Heart left ventricle (tissue), 13 donors: ENCODE results near the gene UBASH3A.

Experiments
- CTCF ChIP-seq, 12 donors: fragments of 200-600 bp; sonication (generic) in 4 of 12; IDR thresholded peaks; one replicate each; pipeline versions ENCODE4 v1.5.0 to v1.8.0; 2018 to 2022; ENCODE audit warnings: antibody characterized with exemption in 12 of 12, mild to moderate bottlenecking in 5 of 12
- POLR2A ChIP-seq, 2 donors: fragments of 450-650 bp; IDR thresholded peaks; one replicate each; pipeline ENCODE4 v1.6.1; 2017; ENCODE audit warnings: antibody characterized with exemption in 2 of 2, mild to moderate bottlenecking in 2 of 2, moderate library complexity in 2 of 2
- donor health status: ischemic (EF 13 %, LVEDD 7.1; RV severe dilation, severe dysfunction).
- donor health status: DM: no; HTN: yes; CAD: no.
- donor health status: DM: no; HTN: no; CAD: no.
- donor health status: ischemic (EF 25% LVEDD 6.9; RV normal size, moderate dysfunction).
- donor health status: ischemic (EF 25% LVEDD 5.7; RV mildly dilated, moderate dysfunction).
- donor health status: ischemic (EF 35%, LVEDD 5.7; RV mildly dilated, moderate dysfunction).
- donor health status: nonischemic (EF 11% LVEDD 7.7; RV severe dilation, severe dysfunction).
- donor health status: DM: yes; HTN: yes; CAD: no.
- donor health status: PGD.
- donor health status: ischemic (EF 29% LVEDD 5.4; RV normal size, mild dysfunction).
- donor health status: nonischemic (EF 23%, LVEDD 6.1; RV moderate dilation, normal function).

GRCh38 chr21:42495765-42496119 is 92.0 kb downstream of the UBASH3A start:
- TF ChIP-seq POLR2A (IDR thresholded peaks at IDR 0.05) (no peak), CTCF (IDR thresholded peaks at IDR 0.05) (no peak)
